GM21619 (cell line): Measurements from ENCODE around the gene COL23A1.
A peak's percentile ranks its signal among the peaks of the same experiment; 100 is the strongest.
"Not testable (repeated sequence)": the region's sequence is repeated elsewhere in the genome, so short reads cannot be mapped to it uniquely, and the experiment has no call there.

Experiments used
- ATAC-seq: cut with Tn5 transposase; IDR thresholded peaks from one replicate; pipeline ENCODE4 v1.9.1; 2021; ENCODE audit not compliant: unreplicated experiment

The COL23A1 gene

GRCh38 chr5:178236126-178236525 is 354.1 kb downstream of the COL23A1 start:
- ATAC-seq, result no peak

- no peak for ATAC-seq
Observed at GRCh38 chr5:178235588-178235974, 354.6 kb downstream of the COL23A1 start.

GRCh38 chr5:178234750-178235587 is 355.2 kb downstream of the COL23A1 start:
- no peak for ATAC-seq

- ATAC-seq, result no peak
Observed at GRCh38 chr5:178234121-178234749, 356.0 kb downstream of the COL23A1 start.

GRCh38 chr5:178232920-178233429 is 357.2 kb downstream of the COL23A1 start:
- peak; percentile 19 for ATAC-seq

GRCh38 chr5:178232124-178232919 is 357.9 kb downstream of the COL23A1 start, which contains the start of gene PHYKPL:
Gene PHYKPL (minus strand): TSS chr5:178232802. CDS start chr5:178232550, 252 bp downstream.
- ATAC-seq, result peak; percentile 61

- ATAC-seq, result peak; percentile 9
Observed at GRCh38 chr5:178231539-178232123, 358.6 kb downstream of the COL23A1 start.

GRCh38 chr5:178230879-178231538 is 359.2 kb downstream of the COL23A1 start:
- ATAC-seq, result no peak

- ATAC-seq, result no peak
Observed at GRCh38 chr5:178229861-178230260, 360.3 kb downstream of the COL23A1 start.

GRCh38 chr5:178229111-178229510 is 361.1 kb downstream of the COL23A1 start:
- ATAC-seq, result not testable (repeated sequence)

GRCh38 chr5:178228609-178229008 is 361.6 kb downstream of the COL23A1 start:
- no peak for ATAC-seq

- ATAC-seq, result no peak
Observed at GRCh38 chr5:178227929-178228328, 362.3 kb downstream of the COL23A1 start.

GRCh38 chr5:178227138-178227659 is 363.0 kb downstream of the COL23A1 start:
- no peak for ATAC-seq

GRCh38 chr5:178225174-178225573 is 365.0 kb downstream of the COL23A1 start:
- ATAC-seq, result no peak

GRCh38 chr5:178224403-178224802 is 365.8 kb downstream of the COL23A1 start:
- ATAC-seq, result no peak

- no peak for ATAC-seq
Observed at GRCh38 chr5:178223828-178224335, 366.3 kb downstream of the COL23A1 start.

- no peak for ATAC-seq
Observed at GRCh38 chr5:178223196-178223773, 366.9 kb downstream of the COL23A1 start.

GRCh38 chr5:178222292-178222691 is 367.9 kb downstream of the COL23A1 start:
- ATAC-seq, result no peak

GRCh38 chr5:178221853-178222252 is 368.3 kb downstream of the COL23A1 start:
- no peak for ATAC-seq
